H1 (cell line): ENCODE data around the gene UBE3B. TPM values are rescaled to one million over a fixed set of nuclear protein-coding genes. Genes with fewer than 3 reads are reported as not detected.

Source experiments
- CTCF ChIA-PET: fragments of 300-600 bp; sonication (Branson Sonifier 250); formaldehyde crosslinking; loops from one replicate; lab custom pipeline; 2021; ENCODE audit not compliant: partially characterized antibody; lab: Charles Lee
- POLR2A ChIA-PET: fragments of 300-600 bp; sonication (Branson Sonifier 250); formaldehyde crosslinking; loops from one replicate; lab custom pipeline; 2021; ENCODE audit warnings: inconsistent platforms; ENCODE audit not compliant: partially characterized antibody; lab: Charles Lee
- DNase-seq, 2 experiments: peaks; one replicate each; pipeline versions ENCODE4 v3.0.0 to v3.0.0-alpha.2; 2010 to 2022; ENCODE audit warnings: low spot score in 2 of 2, low read depth in 1 of 2, mixed read lengths in 1 of 2
- FAIRE-seq: peaks from 2 replicates; lab custom pipeline; 2011; peaks lifted over from hg19 to GRCh38; lab: Jason Lieb, UNC
- H2AFZ ChIP-seq: 2 replicates; pipeline ENCODE4 v1.8.1; 2012; ENCODE audit warnings: low read length, inconsistent platforms
- H2AK5ac ChIP-seq: 2 replicates; pipeline ENCODE4 v1.6.1; 2013; ENCODE audit warnings: low read depth, low read length
- H2BK120ac ChIP-seq: replicated peaks from 2 replicates; pipeline ENCODE3; 2013; ENCODE audit warnings: low read depth, low read length, inconsistent platforms
- H2BK12ac ChIP-seq: 2 replicates; pipeline ENCODE4 v1.6.1; 2013; ENCODE audit warnings: low read depth, low read length
- H2BK15ac ChIP-seq: 2 replicates; pipeline ENCODE4 v1.6.1; 2013; ENCODE audit warnings: low read length
- H2BK20ac ChIP-seq: 2 replicates; pipeline ENCODE4 v1.6.1; 2013; ENCODE audit warnings: low read length
- H2BK5ac ChIP-seq: 2 replicates; pipeline ENCODE4 v1.6.1; 2013; ENCODE audit warnings: low read depth, low read length
- H3K14ac ChIP-seq: 2 replicates; pipeline ENCODE4 v1.6.1; 2013; ENCODE audit warnings: inconsistent platforms; ENCODE audit not compliant: insufficient read length
- H3K18ac ChIP-seq: 2 replicates; pipeline ENCODE4 v1.6.1; 2013; ENCODE audit warnings: low read length; ENCODE audit errors: extremely low read depth
- H3K23ac ChIP-seq: 2 replicates; pipeline ENCODE4 v1.6.1; 2013; ENCODE audit warnings: inconsistent platforms; ENCODE audit not compliant: insufficient read length
- H3K23me2 ChIP-seq: 2 replicates; pipeline ENCODE4 v1.6.1; 2013; ENCODE audit warnings: low read depth, low read length
- H3K27ac ChIP-seq: 2 replicates; pipeline ENCODE4 v1.6.1; 2011; ENCODE audit warnings: low read depth, low read length, inconsistent platforms
- H3K27me3 ChIP-seq, 4 experiments: replicated peaks in 1 of 4; 1 replicate in 1 of 4; 2 replicates in 3 of 4; pipeline versions ENCODE4 v1.6.1 to v1.8.1; 2011 to 2013; ENCODE audit warnings: low read length in 3 of 4, mild to moderate bottlenecking in 3 of 4, inconsistent platforms in 2 of 4, mixed read lengths in 2 of 4, moderate library complexity in 1 of 4; ENCODE audit not compliant: control insufficient read depth in 3 of 4, insufficient read depth in 3 of 4; ENCODE audit errors: extremely low read depth in 1 of 4
- H3K36me3 ChIP-seq, 4 experiments: 2 replicates each; pipeline versions ENCODE4 v1.6.1 to v1.8.1; 2011 to 2013; ENCODE audit warnings: mild to moderate bottlenecking in 4 of 4, low read length in 3 of 4, moderate library complexity in 2 of 4, control low read depth in 1 of 4, inconsistent platforms in 1 of 4; ENCODE audit not compliant: insufficient read depth in 4 of 4, control insufficient read depth in 2 of 4
- H3K4ac ChIP-seq: replicated peaks from 2 replicates; pipeline ENCODE3; 2013; ENCODE audit warnings: low read length, low read depth, mixed read lengths, inconsistent platforms; ENCODE audit not compliant: insufficient read length
- H3K4me1 ChIP-seq, 4 experiments: replicated peaks in 1 of 4; 1 replicate in 1 of 4; 2 replicates in 3 of 4; pipeline versions ENCODE4 v1.6.1 to v1.8.1; 2011 to 2013; ENCODE audit warnings: low read length in 3 of 4, inconsistent platforms in 2 of 4, mixed read lengths in 1 of 4; ENCODE audit not compliant: insufficient read depth in 4 of 4, control insufficient read depth in 3 of 4
- H3K4me2 ChIP-seq, 2 experiments: 2 replicates each; pipeline versions ENCODE4 v1.6.1 to v1.8.1; 2011 to 2013; ENCODE audit warnings: low read depth in 2 of 2, low read length in 2 of 2, control low read depth in 1 of 2, inconsistent platforms in 1 of 2, mild to moderate bottlenecking in 1 of 2; ENCODE audit not compliant: insufficient read depth in 1 of 2
- H3K4me3 ChIP-seq, 4 experiments: fragments of 200-600, 300-600 bp in 1 of 4; sonication (generic), shearing (Covaris generic), sonication (Bioruptor Twin) in 1 of 4; 2 replicates each; pipeline versions ENCODE4 v1.5.1 to v1.8.1; 2011 to 2016; ENCODE audit warnings: low read length in 4 of 4, low read depth in 3 of 4, control low read depth in 2 of 4, inconsistent platforms in 2 of 4, mild to moderate bottlenecking in 2 of 4, mixed read lengths in 1 of 4, moderate library complexity in 1 of 4; ENCODE audit not compliant: insufficient read depth in 2 of 4; ENCODE audit errors: extremely low read depth in 1 of 4
- H3K56ac ChIP-seq: replicated peaks from 2 replicates; pipeline ENCODE3; 2013; ENCODE audit warnings: low read depth, mild to moderate bottlenecking, mixed read lengths, low read length, inconsistent platforms; ENCODE audit not compliant: insufficient read length
- H3K79me1 ChIP-seq: 2 replicates; pipeline ENCODE4 v1.6.1; 2013; ENCODE audit warnings: low read depth, low read length, control low read depth
- H3K79me2 ChIP-seq, 2 experiments: 2 replicates each; pipeline versions ENCODE4 v1.6.1 to v1.8.1; 2012 to 2013; ENCODE audit warnings: low read length in 2 of 2, mild to moderate bottlenecking in 2 of 2, inconsistent platforms in 1 of 2; ENCODE audit not compliant: insufficient read depth in 2 of 2, control insufficient read depth in 1 of 2
- H3K9ac ChIP-seq, 4 experiments: replicated peaks in 1 of 4; 1 replicate in 1 of 4; 2 replicates in 3 of 4; pipeline versions ENCODE4 v1.6.1 to v1.8.1; 2011 to 2013; ENCODE audit warnings: low read depth in 3 of 4, low read length in 3 of 4, control low read depth in 2 of 4, mild to moderate bottlenecking in 2 of 4, moderate library complexity in 2 of 4, inconsistent platforms in 1 of 4; ENCODE audit errors: extremely low read depth in 1 of 4
- H3K9me3 ChIP-seq, 2 experiments: 2 replicates each; pipeline versions ENCODE4 v1.6.1 to v1.8.1; 2012 to 2013; ENCODE audit warnings: mild to moderate bottlenecking in 2 of 2, moderate library complexity in 2 of 2, control low read depth in 1 of 2, inconsistent platforms in 1 of 2, low read depth in 1 of 2, low read length in 1 of 2, mixed read lengths in 1 of 2; ENCODE audit not compliant: insufficient read depth in 2 of 2
- H4K20me1 ChIP-seq, 2 experiments: replicated peaks in 1 of 2; 2 replicates each; pipeline versions ENCODE3 to v1.8.1; 2011 to 2013; ENCODE audit warnings: inconsistent platforms in 2 of 2, low read length in 2 of 2, mild to moderate bottlenecking in 1 of 2; ENCODE audit not compliant: insufficient read depth in 2 of 2, control insufficient read depth in 1 of 2
- H4K5ac ChIP-seq: 2 replicates; pipeline ENCODE4 v1.6.1; 2013; ENCODE audit warnings: low read length, low read depth, mixed read lengths, inconsistent platforms; ENCODE audit not compliant: insufficient read length
- H4K8ac ChIP-seq: 2 replicates; pipeline ENCODE4 v1.8.0; 2013; ENCODE audit warnings: mild to moderate bottlenecking, moderate library complexity, low read length, inconsistent platforms; ENCODE audit not compliant: insufficient read depth; ENCODE audit errors: extremely low read depth
- H4K91ac ChIP-seq: replicated peaks from 2 replicates; pipeline ENCODE3; 2013; ENCODE audit warnings: low read length, mixed read lengths, inconsistent platforms; ENCODE audit not compliant: insufficient read length
- CHD1 ChIP-seq: IDR thresholded peaks from 2 replicates; pipeline ENCODE4 v1.6.1; 2012; ENCODE audit warnings: low read depth, low read length, improper control_type of control experiment
- RAD21 ChIP-seq, 2 experiments: IDR thresholded peaks in 1 of 2; conservative IDR thresholded peaks in 1 of 2; 2 replicates each; pipeline ENCODE4 v1.6.1; 2011; ENCODE audit warnings: low read depth in 2 of 2, low read length in 2 of 2, improper control_type of control experiment in 1 of 2, inconsistent platforms in 1 of 2, mild to moderate bottlenecking in 1 of 2, moderate library complexity in 1 of 2
- WGBS, 2 experiments: shearing (Covaris generic) in 1 of 2; methylation state at CpG; one replicate each; pipeline versions ENCODE4 v1.1.6 to v1.1.7; 2013 to 2015; ENCODE audit warnings: low lambda C conversion rate in 2 of 2, mixed read lengths in 2 of 2, inconsistent platforms in 1 of 2, low coverage in 1 of 2, missing lambda C conversion rate in 1 of 2; ENCODE audit not compliant: insufficient replicate concordance in 2 of 2, insufficient coverage in 1 of 2, insufficient read length in 1 of 2; ENCODE audit errors: extremely low coverage in 1 of 2, missing lambda C conversion rate in 1 of 2; 5-methylcytosine and 5-hydroxymethylcytosine counted together
- polyA plus RNA-seq, 7 experiments: library from polyadenylated mRNA; depleted of rRNA in 3 of 7; stranded (reverse) in 5 of 7; unstranded in 2 of 7; fragments of >200 nt in 5 of 7; fragments of 200-250 nt in 2 of 7; gene quantifications; 1 replicate in 5 of 7; 2 replicates in 1 of 7; 4 replicates in 1 of 7; pipeline versions ENCODE4 v1.2.1 to v1.2.3, GENCODE V29; 2011 to 2013; ENCODE audit warnings: missing spikeins in 2 of 7, mixed read lengths in 2 of 7
- total RNA-seq: library from RNA; stranded (reverse); fragmentation: NEBNext Ultra II Directional; extraction: Animal tissue kit (Norgen Biotek cat#: 25700); gene quantifications from 2 replicates; pipeline ENCODE4 v1.2.1, GENCODE V29; 2021
- TF ChIP-seq, protein P1 (sequence below), 3 experiments: IDR thresholded peaks; 1 replicate in 2 of 3; 2 replicates in 1 of 3; pipeline versions ENCODE4 v1.5.1 to v1.6.1; 2011; ENCODE audit warnings: low read length in 3 of 3, mild to moderate bottlenecking in 3 of 3, inconsistent platforms in 2 of 3, low read depth in 1 of 3, moderate library complexity in 1 of 3; ENCODE audit not compliant: insufficient read depth in 1 of 3; ENCODE audit errors: control extremely low read depth in 1 of 3

Gene UBE3B
- total and polyA plus RNA-seq, 2 of the 8 experiments (the other 6 are each of a cell fraction or from before 2014, with no cell fraction given) = 14.0 to 21.1 TPM

DNA sequence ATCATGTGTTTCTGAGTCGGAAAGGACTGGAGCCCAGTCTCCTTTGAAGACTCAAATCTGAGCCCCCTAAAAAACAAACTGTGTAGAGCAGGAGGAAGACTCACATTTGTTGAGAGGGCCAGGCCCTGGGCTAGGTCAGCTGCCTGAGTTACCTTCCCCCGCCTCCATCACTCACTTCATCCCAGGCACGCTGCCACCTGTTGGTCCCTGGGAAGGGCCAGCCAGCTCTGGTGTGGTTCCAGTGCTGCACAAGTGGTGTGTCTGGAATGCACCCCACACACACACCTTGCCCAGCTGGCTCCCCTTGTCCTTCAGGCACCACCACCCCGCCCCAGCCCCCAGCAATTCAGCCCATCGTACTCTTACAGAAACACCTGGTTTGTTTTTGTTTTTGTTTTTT is 105.2 kb downstream of the UBE3B start:
- Histone ChIP-seq H3K23ac (no peak overlapping the region), H3K18ac (no peak overlapping the region), H3K4me2 (no peak overlapping the region), H2BK20ac (no peak overlapping the region), H3K27ac (no peak overlapping the region), H2AFZ (no peak overlapping the region)
- TF ChIP-seq, protein P1, sequence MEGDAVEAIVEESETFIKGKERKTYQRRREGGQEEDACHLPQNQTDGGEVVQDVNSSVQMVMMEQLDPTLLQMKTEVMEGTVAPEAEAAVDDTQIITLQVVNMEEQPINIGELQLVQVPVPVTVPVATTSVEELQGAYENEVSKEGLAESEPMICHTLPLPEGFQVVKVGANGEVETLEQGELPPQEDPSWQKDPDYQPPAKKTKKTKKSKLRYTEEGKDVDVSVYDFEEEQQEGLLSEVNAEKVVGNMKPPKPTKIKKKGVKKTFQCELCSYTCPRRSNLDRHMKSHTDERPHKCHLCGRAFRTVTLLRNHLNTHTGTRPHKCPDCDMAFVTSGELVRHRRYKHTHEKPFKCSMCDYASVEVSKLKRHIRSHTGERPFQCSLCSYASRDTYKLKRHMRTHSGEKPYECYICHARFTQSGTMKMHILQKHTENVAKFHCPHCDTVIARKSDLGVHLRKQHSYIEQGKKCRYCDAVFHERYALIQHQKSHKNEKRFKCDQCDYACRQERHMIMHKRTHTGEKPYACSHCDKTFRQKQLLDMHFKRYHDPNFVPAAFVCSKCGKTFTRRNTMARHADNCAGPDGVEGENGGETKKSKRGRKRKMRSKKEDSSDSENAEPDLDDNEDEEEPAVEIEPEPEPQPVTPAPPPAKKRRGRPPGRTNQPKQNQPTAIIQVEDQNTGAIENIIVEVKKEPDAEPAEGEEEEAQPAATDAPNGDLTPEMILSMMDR (IDR thresholded peaks at IDR 0.05; ENCODE audit: control extremely low read depth in 1 of 3, insufficient read depth in 1 of 3, low read depth in 1 of 3, low read length in 3 of 3) = peak; percentile 17 to 66 (median 52); a peak in 3 of 4 replicates
- TF ChIP-seq RAD21 (IDR thresholded peaks at IDR 0.05 in 1 of 2, conservative IDR thresholded peaks at IDR 0.05 in 1 of 2; ENCODE audit: low read depth in 2 of 2, low read length in 2 of 2) = peak; percentile 17 to 25; a peak in 2 of 4 replicates
- TF ChIP-seq CHD1 = no peak
- TF ChIP-seq, all 59 proteins: peak for 2
- POLR2A ChIA-PET = interaction anchor here (1.4 kb wide), 1 partner anchor 7 kb away, joined by 5 read pairs; no protein-coding TSS in a partner anchor
- CTCF ChIA-PET = interaction anchor here (0.6 to 8.0 kb wide), 10 partner anchors 17 to 715 kb away, joined by 3 to 68 read pairs (median 4); no protein-coding TSS in a partner anchor
- Histone ChIP-seq H2AK5ac (no peak overlapping the region), H4K91ac (no peak overlapping the region), H3K27me3 (no peaks in the 10 kb centered on the region), H3K4ac (no peak overlapping the region), H2BK120ac (no peak overlapping the region), H3K9me3 (no peaks in the 10 kb centered on the region), H3K36me3 (peaks cover 6 to 52% (median 16%) of the 10 kb centered on the region in 4 experiments; a peak in 6 of 8 replicates), H2BK15ac (no peak overlapping the region), H3K79me1 (no peaks in the 10 kb centered on the region; the same call in 1 of the 2 replicates), H4K5ac (no peak overlapping the region), H3K4me1 (no peaks in the 10 kb centered on the region), H3K79me2 (no peaks in the 10 kb centered on the region), H3K56ac (no peak overlapping the region), H3K4me3 (no peak overlapping the region), H3K23me2 (no peaks in the 10 kb centered on the region), H2BK12ac (no peak overlapping the region), H3K9ac (no peak overlapping the region), H4K8ac (no peak overlapping the region), H3K14ac (no peak overlapping the region), H2BK5ac (no peak overlapping the region), H4K20me1 (peaks cover 0 to 5% of the 10 kb centered on the region in 2 experiments)
- FAIRE-seq (no peak), DNase-seq (no peak)
- WGBS, 2 experiments = 90% methylated on average over 5 of the region's 5 CpGs; no CpG with 5 or more reads in 1 of the 2 experiments
